HG02973 (cell line): ENCODE results near the gene RBMS3.

ENCODE experiments used
- ATAC-seq: cut with Tn5 transposase; IDR thresholded peaks from one replicate; pipeline ENCODE4 v1.9.1; 2021; ENCODE audit warnings: moderate library complexity; ENCODE audit not compliant: unreplicated experiment

Gene RBMS3

DNA sequence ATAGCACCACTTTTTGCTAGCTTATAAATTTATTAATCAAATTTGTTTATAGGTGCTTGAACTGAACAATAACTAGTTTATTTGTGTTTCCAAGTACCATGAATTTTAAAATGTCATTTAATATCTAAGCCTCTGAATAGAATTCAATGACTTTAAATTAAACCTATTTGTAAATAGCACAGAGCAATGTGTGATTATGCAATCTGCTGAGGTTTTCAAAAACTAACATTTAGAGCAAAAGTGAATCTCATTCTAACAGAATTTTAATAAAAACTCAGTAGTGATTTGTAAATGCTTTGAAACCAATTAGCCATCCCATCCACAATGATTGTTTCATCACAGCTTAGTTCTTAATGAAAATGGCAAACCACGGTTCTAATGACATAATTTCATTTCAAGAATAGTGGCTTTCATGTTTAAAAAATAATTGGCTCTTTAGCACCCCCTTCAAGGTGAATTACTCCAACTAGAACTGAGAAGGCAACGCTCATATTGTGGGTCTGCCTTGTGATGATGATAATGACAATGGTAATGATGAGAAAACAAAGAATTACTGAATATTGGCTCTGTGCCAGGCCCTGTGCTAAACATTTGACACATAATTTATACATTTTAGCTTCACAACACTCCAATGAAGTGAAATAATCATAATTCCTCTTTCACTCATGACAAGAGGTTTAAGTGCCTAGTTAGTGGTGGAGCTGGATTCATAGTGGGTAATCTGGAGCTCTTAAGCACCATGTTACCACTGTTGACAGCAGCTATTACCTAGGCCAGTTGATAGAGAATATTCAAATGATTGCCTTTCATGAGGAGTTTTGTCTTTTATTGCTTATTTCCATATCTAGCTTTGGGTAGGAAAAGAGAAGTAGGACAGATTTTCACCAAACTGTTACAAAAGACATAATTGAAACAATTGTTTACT, 145.7 kb downstream of the RBMS3 start:
- no peak for ATAC-seq

- ATAC-seq, result no peak
These were observed 146.6 kb downstream of the RBMS3 start for GRCh38 chr3:29427266-29428103.

- ATAC-seq, result no peak
These were observed 148.3 kb downstream of the RBMS3 start for GRCh38 chr3:29429055-29429679.

- no peak for ATAC-seq
These were observed 149.7 kb downstream of the RBMS3 start for GRCh38 chr3:29430558-29430971.

- ATAC-seq, result no peak
These were observed 155.9 kb downstream of the RBMS3 start for GRCh38 chr3:29436612-29437323.

DNA sequence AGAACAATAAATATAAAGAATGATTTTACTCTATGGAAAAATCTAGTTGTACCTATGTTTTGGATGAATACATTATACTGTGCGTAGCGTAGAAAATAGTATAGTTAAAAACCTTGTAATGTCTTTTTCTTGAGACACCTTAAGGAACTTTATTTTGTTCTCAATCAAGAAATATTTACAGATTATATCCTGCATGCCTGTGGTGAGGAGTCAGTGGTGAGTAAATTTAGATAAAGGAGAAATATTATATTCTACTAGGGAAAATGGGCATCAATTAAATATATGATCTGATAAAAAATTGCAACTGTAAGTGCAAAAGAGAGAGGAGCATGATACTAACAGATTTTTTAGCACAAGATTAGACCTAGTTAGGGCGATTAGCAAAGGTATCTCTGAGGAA, 157.7 kb downstream of the RBMS3 start:
- ATAC-seq, result no peak

- no peak for ATAC-seq
These were observed 159.8 kb downstream of the RBMS3 start for GRCh38 chr3:29440413-29441305.

GRCh38 chr3:29441422-29441821, 160.6 kb downstream of the RBMS3 start:
- ATAC-seq, result no peak

DNA sequence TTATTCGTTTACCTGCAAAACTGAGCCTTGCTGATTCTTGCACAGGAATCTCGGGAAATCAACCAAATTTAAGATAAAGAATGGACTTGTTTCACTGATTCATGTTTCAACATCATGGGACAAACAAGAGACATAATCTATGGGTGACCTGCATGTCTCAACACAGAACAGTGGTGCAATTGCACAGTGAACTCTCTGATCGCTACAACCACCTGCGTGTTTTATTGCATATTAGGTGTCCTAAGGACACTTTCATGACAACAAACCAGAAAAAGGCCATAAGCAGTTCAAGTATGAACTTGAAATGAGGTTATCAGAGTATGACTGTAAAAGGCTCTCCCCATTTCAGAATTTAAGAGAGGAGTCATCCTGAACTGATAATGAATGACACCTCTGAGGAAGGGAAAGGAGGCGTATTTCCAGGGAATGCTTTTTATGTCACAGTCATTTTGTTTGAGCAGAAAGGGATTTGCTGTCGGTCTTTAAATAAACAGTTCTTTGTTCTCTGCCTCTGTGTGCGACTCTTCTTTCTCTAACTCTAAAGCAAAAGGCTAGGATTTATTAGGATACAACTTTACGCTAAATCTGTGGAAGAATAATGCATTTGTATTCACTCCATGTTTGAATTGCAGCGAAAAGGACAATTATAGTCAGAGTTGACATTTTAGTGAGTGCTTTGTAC, 167.2 kb downstream of the RBMS3 start:
- ATAC-seq, result no peak

GRCh38 chr3:29451920-29452319, 171.0 kb downstream of the RBMS3 start:
- ATAC-seq, result no peak

DNA sequence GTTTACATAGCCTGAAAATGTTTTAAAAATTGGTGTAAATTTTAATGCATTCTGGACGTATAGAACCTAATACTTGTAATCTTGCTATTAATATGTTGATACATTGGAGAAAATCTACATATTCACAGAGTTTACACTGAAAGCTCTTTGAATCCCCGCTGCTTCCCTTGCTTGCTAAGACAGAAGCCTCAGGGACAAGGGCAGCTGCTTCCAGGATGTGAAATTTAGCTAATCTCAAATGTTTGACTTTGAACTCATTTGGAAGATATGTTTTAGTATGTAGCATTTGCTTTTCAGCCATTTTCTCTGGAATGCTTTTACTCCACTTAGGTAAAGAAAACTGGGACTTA, 172.0 kb downstream of the RBMS3 start:
- ATAC-seq, result no peak

- no peak for ATAC-seq
These were observed 172.6 kb downstream of the RBMS3 start for GRCh38 chr3:29453284-29454001.

DNA sequence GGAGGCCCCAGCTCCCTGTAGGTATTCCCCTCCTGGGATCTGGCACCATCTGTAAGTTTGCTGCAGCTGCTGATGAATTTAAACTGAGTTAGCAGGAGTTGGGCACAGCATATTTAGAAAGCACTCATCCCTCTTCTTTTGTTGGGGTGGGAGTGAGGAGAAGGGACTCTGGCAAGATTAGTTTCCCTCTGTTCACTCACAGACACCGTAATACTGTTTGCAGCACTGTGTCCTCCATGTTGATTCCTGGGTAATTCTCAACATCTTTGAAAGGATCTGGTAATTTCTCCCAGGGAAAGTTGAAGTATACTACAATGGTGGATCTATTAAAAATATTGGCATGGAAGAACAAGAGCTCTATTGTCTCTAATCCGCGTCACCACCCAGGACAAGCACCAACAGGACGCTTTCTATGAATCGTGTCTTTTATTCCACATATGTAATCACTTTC, 173.3 kb downstream of the RBMS3 start:
- ATAC-seq, result no peak

DNA sequence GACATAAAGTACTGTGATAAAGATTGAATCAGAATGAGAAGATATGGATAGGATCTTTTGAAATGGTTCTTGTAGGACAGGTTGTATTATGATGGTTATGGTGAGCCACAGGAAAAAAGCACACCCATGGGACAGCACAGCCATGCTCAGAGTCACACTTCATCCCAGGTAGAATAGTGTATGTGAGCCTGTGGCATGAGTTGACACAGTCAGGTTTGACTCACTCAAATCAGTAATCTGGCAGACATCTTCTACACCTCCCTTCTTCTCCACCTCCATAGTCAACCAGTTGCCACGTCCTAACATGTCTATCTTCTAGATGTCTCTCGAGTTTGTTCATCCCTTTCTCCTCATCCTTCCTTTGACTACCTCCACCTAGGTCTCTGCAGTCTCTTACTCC, 176.0 kb downstream of the RBMS3 start:
- no peak for ATAC-seq

- no peak for ATAC-seq
These were observed 182.4 kb downstream of the RBMS3 start for GRCh38 chr3:29463304-29463703.

GRCh38 chr3:29465836-29466235, 185.0 kb downstream of the RBMS3 start:
- ATAC-seq, result no peak

DNA sequence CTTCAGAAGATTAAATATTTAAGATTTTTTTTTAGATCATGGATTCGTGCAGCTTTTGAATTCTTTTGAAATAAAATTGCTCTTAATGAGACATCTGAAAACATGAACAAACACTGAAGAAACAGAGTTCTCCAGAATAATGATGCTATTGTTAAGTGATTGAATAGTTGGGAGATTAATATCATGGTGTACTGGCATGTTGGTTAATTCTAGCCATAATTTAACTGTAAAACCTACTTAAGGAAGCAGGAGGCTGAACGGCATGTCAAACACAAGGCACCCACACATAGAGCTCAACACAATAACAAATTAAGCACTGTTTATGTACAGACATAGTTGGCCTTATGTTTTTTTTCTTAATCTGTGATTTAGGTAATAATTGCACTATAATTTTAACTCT, 185.6 kb downstream of the RBMS3 start:
- ATAC-seq, result no peak

DNA sequence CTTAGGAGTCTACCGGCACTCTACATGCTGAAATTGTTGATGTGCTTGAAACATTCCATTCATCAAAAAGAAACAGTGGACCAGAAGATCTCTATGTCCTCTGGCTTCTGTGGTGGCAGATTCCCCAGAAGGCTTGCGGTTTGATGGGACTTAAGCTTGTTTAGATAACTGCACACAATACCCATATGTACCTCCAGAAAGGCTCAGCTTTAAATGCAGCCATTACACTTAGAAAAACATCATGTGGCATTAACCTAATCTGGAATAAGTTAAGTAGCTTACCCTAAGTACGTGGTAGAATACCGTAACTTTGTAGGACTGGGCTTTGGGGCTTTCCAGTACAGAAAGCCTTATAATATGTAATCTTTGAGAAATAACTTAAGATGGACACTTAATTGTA, 187.3 kb downstream of the RBMS3 start:
- no peak for ATAC-seq
